Fibroblast of lung (primary cell): ENCODE results near the gene SGK1.

ENCODE experiments used
- CTCF ChIP-seq, 2 donors: IDR thresholded peaks in 1 of 2; conservative IDR thresholded peaks in 1 of 2; 1 replicate in 1 of 2; 2 replicates in 1 of 2; pipeline ENCODE4 v1.5.1; 2011 to 2012; ENCODE audit warnings: low read length in 2 of 2, control low read depth in 1 of 2, inconsistent platforms in 1 of 2, low read depth in 1 of 2, mild to moderate bottlenecking in 1 of 2
- EZH2 ChIP-seq: IDR thresholded peaks from 2 replicates; pipeline ENCODE4 v1.5.1; 2012; ENCODE audit warnings: low read length, control low read depth, mild to moderate bottlenecking; ENCODE audit errors: missing control alignments

GRCh38 chr6:134351615-134352474, 33.9 kb upstream of the SGK1 start:
- TF ChIP-seq CTCF (conservative IDR thresholded peaks at IDR 0.05 in 1 of 2, IDR thresholded peaks at IDR 0.05 in 1 of 2; ENCODE audit: low read depth in 1 of 2, low read length in 2 of 2) (no peak), EZH2 (no peak)
